ENCODE measurements around the gene HLA-DPB1. TPM values are rescaled to one million over a fixed set of nuclear protein-coding genes. Genes with fewer than 3 reads are reported as not detected.

Gene HLA-DPB1
- polyA plus RNA-seq, 1 experiment: 11.2 TPM

GRCh38 chr6:33081098-33081824 lies 5.5 kb downstream of the HLA-DPB1 start:
- ChIA-PET CTCF (interaction anchor here (1.0 to 1.4 kb wide), 3 partner anchors 15 to 195 kb away, joined by 3 read pairs; no protein-coding TSS in a partner anchor), POLR2A (no interaction called here)
- Histone ChIP-seq H3K4me3 (ENCODE audit: low read depth, low read length) (peak overlapping the region; percentile 40), H3K27me3 (ENCODE audit: control insufficient read depth, insufficient read depth, low read length) (peaks cover 5% of the 10 kb centered on the region), H3K36me3 (ENCODE audit: control insufficient read depth, insufficient read depth, low read length) (no peaks in the 10 kb centered on the region)
- TF ChIP-seq CTCF (IDR thresholded peaks at IDR 0.05; ENCODE audit: insufficient read depth, low read depth, low read length): no peak
- no peak for DNase-seq (ENCODE audit: low read depth)

- TF ChIP-seq CTCF (IDR thresholded peaks at IDR 0.05; ENCODE audit: insufficient read depth, low read depth, low read length): no peak
- peaks cover 5% of the 10 kb centered on the region for H3K27me3 ChIP-seq (ENCODE audit: control insufficient read depth, insufficient read depth, low read length)
- no peaks in the 10 kb centered on the region for H3K36me3 ChIP-seq (ENCODE audit: control insufficient read depth, insufficient read depth, low read length)
- POLR2A ChIA-PET: no interaction called here
- no peak for DNase-seq (ENCODE audit: low read depth)
- CTCF ChIA-PET: interaction anchor here (0.9 kb wide), 1 partner anchor 179 kb away, joined by 3 read pairs; no protein-coding TSS in a partner anchor
- H3K4me3 ChIP-seq (ENCODE audit: low read depth, low read length): no peak overlapping the region
These were observed 6.9 kb downstream of the HLA-DPB1 start for GRCh38 chr6:33082702-33083101.

- Histone ChIP-seq H3K4me3 (ENCODE audit: low read depth, low read length) (no peak overlapping the region), H3K27me3 (ENCODE audit: control insufficient read depth, insufficient read depth, low read length) (peaks cover 3% of the 10 kb centered on the region; the same call in 1 of the 2 replicates), H3K36me3 (ENCODE audit: control insufficient read depth, insufficient read depth, low read length) (no peaks in the 10 kb centered on the region)
- DNase-seq (ENCODE audit: low read depth): no peak
- TF ChIP-seq CTCF (IDR thresholded peaks at IDR 0.05; ENCODE audit: insufficient read depth, low read depth, low read length): no peak
- POLR2A ChIA-PET: no interaction called here
- CTCF ChIA-PET: interaction anchor here (0.9 kb wide), 1 partner anchor 76 kb away, joined by 3 read pairs; no protein-coding TSS in a partner anchor
These were observed 9.8 kb downstream of the HLA-DPB1 start for GRCh38 chr6:33085627-33086026.

- ChIA-PET POLR2A (no interaction called here), CTCF (interaction anchor here (0.6 kb wide), 1 partner anchor 64 kb away, joined by 3 read pairs; no protein-coding TSS in a partner anchor)
- TF ChIP-seq CTCF (IDR thresholded peaks at IDR 0.05; ENCODE audit: insufficient read depth, low read depth, low read length): no peak
- H3K36me3 ChIP-seq (ENCODE audit: control insufficient read depth, insufficient read depth, low read length): no peaks in the 10 kb centered on the region
- peaks cover 2% of the 10 kb centered on the region; the same call in 1 of the 2 replicates for H3K27me3 ChIP-seq (ENCODE audit: control insufficient read depth, insufficient read depth, low read length)
- no peak for DNase-seq (ENCODE audit: low read depth)
- H3K4me3 ChIP-seq (ENCODE audit: low read depth, low read length): no peak overlapping the region
These were observed 12.6 kb downstream of the HLA-DPB1 start for GRCh38 chr6:33088258-33088930.

GRCh38 chr6:33088931-33089620 lies 13.3 kb downstream of the HLA-DPB1 start:
- H3K36me3 ChIP-seq (ENCODE audit: control insufficient read depth, insufficient read depth, low read length): no peaks in the 10 kb centered on the region
- CTCF ChIA-PET: no interaction called here
- TF ChIP-seq CTCF (IDR thresholded peaks at IDR 0.05; ENCODE audit: insufficient read depth, low read depth, low read length): no peak
- peaks cover 4% of the 10 kb centered on the region for H3K27me3 ChIP-seq (ENCODE audit: control insufficient read depth, insufficient read depth, low read length)
- DNase-seq (ENCODE audit: low read depth): no peak
- H3K4me3 ChIP-seq (ENCODE audit: low read depth, low read length): no peak overlapping the region
- POLR2A ChIA-PET: no interaction called here

All from BJ (cell line).